ENCODE results near the gene L3MBTL4.
A peak's percentile ranks its signal among the peaks of the same experiment; 100 is the strongest.
"Not testable (repeated sequence)": the region's sequence is repeated elsewhere in the genome, so short reads cannot be mapped to it uniquely, and the experiment has no call there.

L3MBTL4 gene

GRCh38 chr18:6414723-6415417 lies at the start of gene L3MBTL4:
Gene L3MBTL4, minus strand, starts transcription at chr18:6414911. Its CDS starts 103,286 bp downstream, at chr18:6311625.
- no peak for DNase-seq (ENCODE audit: low read depth)

GRCh38 chr18:6452194-6452593 lies 37.5 kb upstream of the L3MBTL4 start:
- no peak for DNase-seq (ENCODE audit: low read depth)

DNA sequence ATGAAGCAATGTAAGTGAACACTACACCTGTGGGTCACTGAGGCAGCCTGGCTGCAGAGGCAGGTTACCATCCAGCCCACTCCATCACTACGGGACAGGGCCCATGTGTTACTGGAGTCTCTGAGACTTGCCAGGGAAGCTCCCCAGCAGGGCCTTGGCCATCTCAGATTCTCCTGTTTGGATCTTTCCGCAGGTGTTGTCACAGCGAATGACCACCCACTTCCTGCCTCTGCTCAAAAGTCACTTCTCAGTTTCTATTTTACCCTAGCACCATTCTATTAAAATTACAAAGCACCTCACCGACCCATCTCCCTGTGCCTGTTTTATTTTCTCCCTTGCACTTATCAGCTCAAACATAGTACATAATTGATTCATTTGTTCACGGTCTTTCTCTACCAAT lies 34.5 kb upstream of the L3MBTL4 start:
- DNase-seq (ENCODE audit: low read depth): no peak

DNA sequence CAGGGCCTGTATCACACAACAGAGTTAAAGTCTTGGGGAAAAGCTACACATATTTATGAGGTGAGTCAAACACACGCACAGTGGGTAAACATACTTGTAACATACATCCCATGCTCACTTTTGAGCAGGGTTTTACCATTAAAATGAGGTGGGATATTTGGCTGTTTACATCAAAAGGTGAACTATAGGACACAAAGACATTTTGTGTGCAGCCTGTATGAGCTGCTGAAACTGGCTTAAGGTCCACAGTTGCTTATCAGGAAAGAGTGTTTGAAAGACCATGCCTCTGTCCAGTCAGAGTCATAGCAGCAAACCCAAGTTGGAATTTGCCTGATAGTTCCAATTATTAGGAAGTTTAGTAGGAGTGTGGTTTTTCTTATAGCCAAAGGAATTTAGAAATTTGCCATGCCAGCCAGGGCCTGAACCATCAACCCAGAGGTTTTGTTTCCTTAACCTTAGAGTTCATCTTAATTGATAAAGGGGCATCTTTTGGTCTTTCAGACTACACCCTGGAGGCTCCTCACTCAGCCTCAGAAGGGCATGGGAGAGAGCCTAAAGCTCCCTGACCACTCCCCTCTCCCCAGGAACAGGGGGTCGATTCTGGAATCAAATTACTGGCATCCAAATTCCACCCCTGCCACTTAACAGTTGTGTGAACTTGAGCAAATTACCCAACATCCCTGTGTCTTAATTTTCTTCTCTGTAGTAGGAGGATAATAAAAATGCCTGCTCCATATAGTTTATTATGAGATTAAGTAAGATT lies 29.9 kb upstream of the L3MBTL4 start:
- no peak for DNase-seq (ENCODE audit: low read depth)

GRCh38 chr18:6441200-6441599 lies 26.5 kb upstream of the L3MBTL4 start:
- DNase-seq (ENCODE audit: low read depth): no peak

DNA sequence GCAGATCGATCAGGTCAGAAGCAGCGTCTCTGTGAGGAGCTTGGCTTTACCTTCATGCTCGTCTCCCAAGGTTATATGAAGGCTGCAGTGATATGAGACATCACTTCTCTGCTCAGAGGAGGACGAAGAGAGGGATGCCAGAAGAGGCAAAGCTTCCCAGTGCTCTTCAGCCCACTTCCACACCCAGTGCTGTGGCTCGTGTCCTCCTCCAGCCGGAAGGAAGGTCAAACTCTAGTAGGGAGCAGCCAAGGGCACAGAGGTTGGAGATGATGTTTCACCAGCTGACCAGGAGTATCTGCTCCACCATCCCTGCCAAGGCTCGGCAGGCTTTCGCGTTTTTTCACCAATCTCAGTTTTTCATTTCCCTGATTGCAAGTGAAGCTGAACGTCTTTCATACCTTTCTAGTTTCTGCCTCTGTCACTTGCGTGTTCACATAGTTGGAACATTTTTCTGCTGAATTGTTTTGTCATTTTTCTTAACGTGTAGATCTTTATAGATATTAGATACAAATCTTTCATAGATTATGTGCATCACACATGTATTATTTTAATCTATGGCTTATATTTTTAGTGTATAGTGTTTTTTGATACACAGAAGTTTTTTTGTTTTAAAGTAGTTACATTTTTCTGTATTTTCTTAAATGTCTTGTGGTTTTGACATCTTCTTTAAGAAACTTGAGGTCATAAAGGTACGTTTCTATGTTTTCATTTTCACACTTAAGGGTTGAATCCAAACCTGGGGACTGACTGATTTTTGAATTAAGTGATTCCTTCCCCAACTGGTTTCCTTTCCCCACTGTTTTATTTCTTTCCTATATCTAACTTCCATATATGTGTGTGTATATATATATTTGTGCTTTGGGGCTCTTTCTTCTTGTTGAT lies 23.5 kb upstream of the L3MBTL4 start:
- no peak for DNase-seq (ENCODE audit: low read depth)

GRCh38 chr18:6435731-6436130 lies 21.0 kb upstream of the L3MBTL4 start:
- DNase-seq (ENCODE audit: low read depth): no peak

DNA sequence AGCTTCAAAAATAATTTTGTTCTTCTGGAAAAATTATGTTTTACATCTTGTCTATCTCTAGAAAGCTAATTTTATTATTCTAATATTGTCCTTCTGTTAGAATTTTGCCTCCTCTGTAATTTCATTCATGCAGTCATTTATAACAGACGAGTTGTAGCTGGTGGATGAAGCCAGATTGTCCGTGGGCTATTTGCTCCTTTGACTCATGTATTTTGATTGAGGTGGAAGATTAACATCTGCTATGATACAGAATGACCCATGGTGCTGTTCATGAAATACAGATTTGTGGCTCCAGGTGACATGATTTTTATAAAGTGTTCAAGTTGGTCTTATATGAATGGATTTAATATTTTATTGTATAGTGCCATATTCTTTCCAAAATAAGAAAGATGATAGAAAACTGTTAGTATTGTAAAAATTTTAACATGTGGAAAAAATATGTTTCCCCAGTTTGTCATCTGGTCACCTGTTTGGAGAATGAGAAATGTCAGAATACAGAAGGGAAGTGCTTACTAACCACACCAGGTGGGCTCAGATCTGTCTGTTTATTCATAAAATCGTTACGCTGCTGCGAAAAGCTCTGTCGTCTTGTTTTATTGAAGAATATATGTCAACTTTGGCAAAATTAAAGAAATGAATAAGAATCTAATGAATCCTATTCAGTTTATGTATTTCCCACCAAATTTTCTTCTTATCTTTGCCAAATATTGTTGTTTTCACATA lies 20.4 kb upstream of the L3MBTL4 start:
- DNase-seq (ENCODE audit: low read depth): no peak

GRCh38 chr18:6434481-6434880 lies 19.8 kb upstream of the L3MBTL4 start:
- peak; percentile 8 for DNase-seq (ENCODE audit: low read depth)

DNA sequence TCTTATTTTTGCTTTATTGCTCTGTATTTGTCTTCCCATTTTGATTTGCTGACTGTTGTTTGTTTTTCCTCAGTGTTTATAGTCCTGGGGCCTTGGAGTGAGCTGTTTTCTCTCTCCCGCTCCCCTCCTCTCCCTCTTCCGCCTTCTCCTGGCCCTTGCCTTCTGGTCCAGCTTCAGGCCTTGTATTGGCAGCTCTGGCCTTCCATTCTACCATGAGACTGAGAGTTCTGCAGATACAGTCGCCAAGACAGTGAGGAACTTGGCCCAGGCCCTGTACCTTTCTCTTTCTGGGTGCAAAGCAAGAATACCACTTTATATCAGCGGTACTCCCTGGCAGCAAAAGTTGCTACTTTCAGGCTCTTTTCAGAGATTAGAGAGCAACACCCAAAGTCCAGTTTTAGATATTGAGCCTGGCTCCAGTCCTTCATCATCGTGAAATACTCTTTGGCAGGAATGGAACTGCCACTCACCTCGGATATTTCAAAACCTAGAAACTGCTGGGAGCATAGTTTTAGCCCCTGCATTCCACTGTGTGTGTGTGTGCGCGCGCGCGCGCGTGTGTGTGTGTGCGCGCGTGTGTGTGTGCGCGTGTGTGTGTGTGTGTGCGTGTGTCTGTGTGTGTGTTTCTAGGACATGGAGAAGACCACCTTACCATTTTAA lies 17.1 kb upstream of the L3MBTL4 start:
- no peak for DNase-seq (ENCODE audit: low read depth)

DNA sequence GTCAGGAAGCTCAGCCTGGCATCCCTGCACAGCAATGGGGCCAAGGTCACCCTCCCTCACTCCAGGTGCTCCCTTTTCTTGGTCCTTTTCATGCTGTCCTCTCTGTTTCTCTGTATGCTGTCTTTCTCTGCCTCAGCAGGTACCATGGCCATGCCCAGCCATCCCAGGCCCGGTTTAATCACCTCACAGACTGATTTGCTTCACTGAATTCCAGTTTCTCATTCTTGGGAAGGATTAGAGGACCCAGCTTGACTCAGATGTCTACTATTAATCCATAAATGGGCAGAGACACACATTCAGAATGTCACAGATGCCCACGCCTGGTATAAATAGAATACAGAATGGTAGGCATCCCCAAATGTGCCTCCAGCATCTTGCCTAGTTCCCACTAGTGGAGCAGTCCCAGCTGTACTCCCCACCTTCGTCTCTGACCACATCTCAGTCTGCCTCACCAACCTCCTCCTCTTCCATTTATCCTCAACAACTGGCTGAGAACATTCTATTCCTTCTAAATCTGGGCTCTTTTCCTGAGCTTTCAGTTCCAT lies 14.2 kb upstream of the L3MBTL4 start:
- no peak for DNase-seq (ENCODE audit: low read depth)

- DNase-seq (ENCODE audit: low read depth): no peak
Observed at GRCh38 chr18:6427286-6427685, 12.6 kb upstream of the L3MBTL4 start.

GRCh38 chr18:6423289-6423688 lies 8.6 kb upstream of the L3MBTL4 start:
- no peak for DNase-seq (ENCODE audit: low read depth)

DNA sequence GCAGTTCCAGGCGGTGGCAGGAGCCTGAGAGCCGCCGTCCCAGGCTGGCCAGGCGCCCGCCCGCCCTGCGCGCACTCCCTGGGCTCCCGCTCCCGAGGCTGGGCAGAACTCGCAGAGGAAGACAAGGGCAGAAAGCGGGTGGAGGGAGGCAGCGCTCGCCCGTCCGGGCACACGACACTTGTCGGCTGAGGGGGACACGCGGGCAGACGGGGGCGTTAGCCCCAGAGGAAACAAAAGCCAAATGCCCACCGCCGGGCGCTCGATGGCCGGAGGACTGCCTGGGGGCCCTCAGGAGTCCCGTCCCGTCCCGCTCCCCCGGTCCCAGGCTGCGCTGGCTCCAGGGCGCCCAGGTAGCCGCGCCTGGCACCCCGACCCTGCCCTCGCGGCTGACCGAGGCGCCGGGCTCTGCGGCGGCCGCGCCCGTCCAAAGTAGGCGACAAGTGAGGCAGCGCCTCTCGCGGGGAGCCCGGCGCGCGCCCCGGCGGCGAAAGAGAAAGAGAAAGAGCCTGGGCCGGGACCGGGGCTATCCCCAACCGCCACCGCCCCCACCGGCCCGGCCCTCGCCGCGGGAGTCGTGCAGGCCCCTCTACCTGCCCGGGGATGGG lies 491 bp downstream of the L3MBTL4 start:
- peak; percentile 12 for DNase-seq (ENCODE audit: low read depth)

DNA sequence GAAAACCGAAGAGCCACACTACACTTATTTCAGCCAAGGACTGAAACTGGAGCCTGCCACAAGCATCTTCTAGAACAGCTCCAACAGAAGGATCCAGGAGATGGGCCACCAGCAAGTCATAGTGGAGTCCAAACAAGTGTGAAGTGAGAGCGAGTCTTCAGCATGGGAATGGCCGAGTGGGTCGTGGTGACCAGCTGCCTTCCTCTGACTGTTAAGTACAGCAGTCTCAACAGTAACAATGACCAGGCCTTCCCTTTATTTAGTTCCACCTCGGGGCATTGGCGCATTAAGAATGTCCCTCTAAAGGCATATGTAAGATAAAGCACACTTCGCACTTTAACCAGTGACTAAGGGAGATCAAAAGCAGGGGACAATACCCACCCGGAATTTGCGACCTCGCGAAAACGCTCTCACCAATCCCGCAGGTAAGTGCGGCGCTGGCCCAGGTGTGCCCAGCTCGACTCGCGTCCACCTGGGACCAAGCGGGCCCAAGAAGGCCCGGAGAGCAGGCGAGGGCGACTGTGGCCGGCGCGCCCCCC lies 1.1 kb downstream of the L3MBTL4 start:
- no peak for DNase-seq (ENCODE audit: low read depth)

DNA sequence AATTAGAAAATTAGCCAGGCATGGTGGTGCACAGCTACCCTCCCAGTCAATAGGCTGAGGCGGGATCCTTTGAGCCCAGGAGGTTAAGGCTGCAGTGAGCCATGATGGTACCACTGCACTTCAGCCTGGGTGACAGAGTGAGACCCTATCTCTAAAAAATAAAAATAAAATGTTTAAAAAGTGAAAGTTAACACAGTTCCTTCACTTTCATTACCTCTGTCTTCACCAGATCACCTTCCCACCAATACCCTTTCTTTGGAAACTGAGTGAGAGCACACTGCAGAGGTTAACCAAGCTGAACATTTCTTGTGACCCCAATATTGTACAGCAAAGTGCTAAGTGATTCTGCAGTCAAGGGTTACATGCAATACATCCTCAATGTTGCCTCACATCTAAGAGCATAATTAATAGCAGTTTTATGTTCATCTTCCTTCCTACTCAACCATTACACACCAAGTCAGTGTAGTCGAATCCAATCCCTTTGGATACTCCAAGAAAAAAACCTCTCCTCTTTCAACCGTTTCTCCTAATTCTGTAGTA lies 1.7 kb downstream of the L3MBTL4 start:
- DNase-seq (ENCODE audit: low read depth): no peak

GRCh38 chr18:6411382-6411781 lies 3.3 kb downstream of the L3MBTL4 start:
- DNase-seq (ENCODE audit: low read depth): no peak

DNA sequence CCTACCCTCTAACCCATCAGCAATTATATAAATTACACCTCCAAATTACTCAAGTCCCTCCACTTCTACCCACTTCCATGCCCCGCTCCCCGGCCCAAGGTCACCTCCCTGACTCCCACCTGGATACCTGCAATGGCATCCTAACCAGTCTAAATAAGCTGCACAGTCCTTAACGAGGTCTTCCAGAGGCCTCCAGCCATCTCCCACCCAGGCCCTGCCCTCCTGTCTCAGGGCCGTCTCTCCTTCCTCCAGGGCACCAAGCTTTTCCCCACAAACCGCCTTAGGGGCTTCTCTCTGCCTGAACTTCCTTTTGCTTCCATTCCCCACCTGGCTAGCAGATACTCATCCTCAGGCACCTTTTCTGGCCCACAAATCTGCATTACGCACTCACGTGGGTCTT lies 4.8 kb downstream of the L3MBTL4 start:
- no peak for DNase-seq (ENCODE audit: low read depth)

- not testable (repeated sequence) for DNase-seq (ENCODE audit: low read depth)
Observed at GRCh38 chr18:6408543-6408942, 6.2 kb downstream of the L3MBTL4 start.

DNA sequence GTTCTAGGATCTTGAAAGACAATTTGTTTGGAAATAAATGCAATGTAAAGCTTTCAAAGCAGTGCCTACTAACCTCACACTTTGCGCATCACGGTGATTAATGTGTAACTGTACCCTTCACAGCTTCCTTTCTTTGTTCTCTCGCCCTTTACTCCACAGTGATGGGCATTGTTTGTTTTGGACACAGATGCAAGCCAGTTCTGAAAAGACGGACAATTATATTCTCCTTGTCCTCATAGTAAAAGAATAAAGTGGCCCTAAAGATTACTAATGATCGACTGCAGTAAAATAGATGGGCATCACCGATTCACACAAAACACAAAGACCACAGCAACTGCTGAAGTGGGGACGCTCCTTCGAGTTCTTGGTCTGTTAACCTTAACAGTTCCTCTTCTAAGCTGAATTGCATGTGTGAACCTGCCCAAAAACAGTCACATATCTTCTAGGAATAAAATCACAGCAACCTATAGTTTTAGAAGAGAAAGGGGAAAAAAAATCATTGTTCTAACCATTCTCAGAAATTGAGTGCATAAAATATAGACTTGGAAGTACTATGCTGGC lies 7.7 kb downstream of the L3MBTL4 start:
- DNase-seq (ENCODE audit: low read depth): no peak
